Spleen (tissue), 11 donors: ENCODE results near the gene S1PR4. TPM values are rescaled to one million over a fixed set of nuclear protein-coding genes. Genes with fewer than 3 reads are reported as not detected.
"Not testable (repeated sequence)": the region's sequence is repeated elsewhere in the genome, so short reads cannot be mapped to it uniquely, and the experiment has no call there.

Experiments used
- DNase-seq: peaks from one replicate; pipeline ENCODE4 v3.0.0-alpha.2; 2020
- H3K27ac ChIP-seq, 8 donors: fragments of 200-600 bp; sonication (generic) in 7 of 8; 1 replicate in 4 of 8; 2 replicates in 4 of 8; pipeline versions ENCODE4 v1.5.0 to v1.8.0; 2016 to 2021; ENCODE audit warnings: inconsistent platforms in 4 of 8, mild to moderate bottlenecking in 4 of 8, moderate library complexity in 1 of 8
- H3K27me3 ChIP-seq, 7 donors: fragments of 200-600 bp; sonication (generic) in 6 of 7; replicated peaks in 1 of 7; 1 replicate in 4 of 7; 2 replicates in 3 of 7; pipeline versions ENCODE4 v1.5.0 to v1.8.0; 2016 to 2021; ENCODE audit warnings: inconsistent platforms in 3 of 7, mild to moderate bottlenecking in 1 of 7
- H3K36me3 ChIP-seq, 6 donors: fragments of 200-600 bp; sonication (generic) in 5 of 6; 1 replicate in 4 of 6; 2 replicates in 2 of 6; pipeline versions ENCODE4 v1.5.0 to v1.8.0; 2016 to 2021; ENCODE audit warnings: inconsistent platforms in 2 of 6
- H3K4me1 ChIP-seq, 6 donors: fragments of 200-600 bp; sonication (generic) in 5 of 6; 1 replicate in 3 of 6; 2 replicates in 3 of 6; pipeline versions ENCODE4 v1.5.0 to v1.8.0; 2016 to 2021; ENCODE audit warnings: inconsistent platforms in 3 of 6
- H3K4me3 ChIP-seq, 8 donors: fragments of 200-600 bp; sonication (generic) in 7 of 8; 1 replicate in 4 of 8; 2 replicates in 4 of 8; pipeline versions ENCODE4 v1.5.0 to v1.8.0; 2016 to 2021; ENCODE audit warnings: inconsistent platforms in 4 of 8, mild to moderate bottlenecking in 4 of 8, moderate library complexity in 2 of 8
- H3K9me3 ChIP-seq, 8 donors: fragments of 200-600 bp; sonication (generic) in 7 of 8; 1 replicate in 4 of 8; 2 replicates in 4 of 8; pipeline versions ENCODE4 v1.5.0 to v1.8.0; 2016 to 2021; ENCODE audit warnings: inconsistent platforms in 4 of 8
- CTCF ChIP-seq, 11 experiments: fragments of 200-600 bp in 7 of 11; fragments of 450-650 bp in 4 of 11; sonication (generic) in 4 of 11; IDR thresholded peaks in 8 of 11; conservative IDR thresholded peaks in 3 of 11; 1 replicate in 7 of 11; 2 replicates in 4 of 11; pipeline versions ENCODE4 v1.4.0 to v1.8.0; 2016 to 2021; ENCODE audit warnings: antibody characterized with exemption in 11 of 11, inconsistent platforms in 4 of 11, mild to moderate bottlenecking in 1 of 11
- POLR2A ChIP-seq, 3 donors: fragments of 450-650 bp; IDR thresholded peaks; one replicate each; pipeline ENCODE4 v1.5.1; 2017; ENCODE audit warnings: antibody characterized with exemption in 3 of 3, mild to moderate bottlenecking in 1 of 3
- POLR2AphosphoS5 ChIP-seq, 3 donors: sonication (generic); formaldehyde crosslinking; IDR thresholded peaks; one replicate each; pipeline ENCODE4 v1.5.1; 2017; ENCODE audit warnings: antibody characterized with exemption in 3 of 3
- WGBS, 5 donors: extraction: QIAGEN DNeasy Blood & Tissue Kit in 3 of 5; methylation state at CpG; one replicate each; pipeline versions ENCODE4 v1.1.5 to v1.1.7; 2013 to 2018; 5-methylcytosine and 5-hydroxymethylcytosine counted together
- intact Hi-C: fragments of 100-400 bp; cut with DNase I; formaldehyde crosslinking; loops from one replicate; pipeline ENCODE4 v1.15.0; 2023; ENCODE audit warnings: low total_unique reads
- polyA plus RNA-seq, 3 donors: library from polyadenylated mRNA; stranded (reverse); fragments of 200-250 nt; gene quantifications; one replicate each; pipeline ENCODE4 v1.2.1, GENCODE V29; 2013
- total RNA-seq, 7 donors: library from RNA; depleted of rRNA in 3 of 7; stranded (reverse); fragments of >200 nt in 3 of 7; fragmentation: NEBNext Ultra II Directional in 4 of 7; extraction: Animal tissue kit (Norgen Biotek cat#: 25700) in 4 of 7; gene quantifications; one replicate each; pipeline versions ENCODE4 v1.1.0 to v1.2.1, GENCODE V29; 2016 to 2021
- donor health status: healthy with polysubstance abuse.
- donor health status: DM: no; HTN: no; CAD: no; lungs with moderate emphysema.
- donor health status: DM: no; HTN: no; CAD: no.
- donor health status: Bipolar disorder and iron deficiency.
- donor health status: healthy.
- donor health status: DM: no; HTN: no; CAD: no.
- donor health status: DM: yes; HTN: yes; CAD: no.

S1PR4 gene
- total and polyA plus RNA-seq, 10 donors: 44.7 to 171 (median 62.0) TPM

GRCh38 chr19:3163943-3164342 lies 14.6 kb upstream of the S1PR4 start:
- TF ChIP-seq POLR2A (IDR thresholded peaks at IDR 0.05): no peak
- no peak for TF ChIP-seq CTCF (IDR thresholded peaks at IDR 0.05 in 8 of 11, conservative IDR thresholded peaks at IDR 0.05 in 3 of 11)
- no peak for TF ChIP-seq POLR2AphosphoS5 (IDR thresholded peaks at IDR 0.05)
- Histone ChIP-seq H3K9me3 (peaks cover 0 to 5% (median 0%) of the 10 kb centered on the region in 8 donors), H3K4me3 (peak overlapping the region in 1 of 8 donors; percentile 58), H3K4me1 (peaks cover 0 to 41% (median 14%) of the 10 kb centered on the region in 6 donors), H3K27ac (peak overlapping the region in 7 of 8 donors; percentile 77 to 97 (median 90)), H3K27me3 (no peaks in the 10 kb centered on the region), H3K36me3 (peaks cover 0 to 31% (median 0%) of the 10 kb centered on the region in 6 donors)
- 62 to 86% (median 77%) methylated on average over 7 of the region's 7 CpGs for WGBS, 5 donors
- DNase-seq: no peak
- intact Hi-C loops: loop anchor here (5.0 kb wide), 1 partner anchor 207 kb away; no protein-coding TSS in a partner anchor

GRCh38 chr19:3167533-3168272 lies 10.9 kb upstream of the S1PR4 start:
- WGBS, 5 donors: 73 to 87% (median 79%) methylated on average over 13 of the region's 13 CpGs
- Histone ChIP-seq H3K27ac (no peak overlapping the region), H3K27me3 (no peaks in the 10 kb centered on the region), H3K9me3 (peaks cover 0 to 5% (median 0%) of the 10 kb centered on the region in 8 donors), H3K4me1 (peaks cover 0 to 73% (median 15%) of the 10 kb centered on the region in 6 donors), H3K4me3 (no peak overlapping the region), H3K36me3 (peaks cover 0 to 5% (median 0%) of the 10 kb centered on the region in 6 donors)
- TF ChIP-seq POLR2AphosphoS5 (IDR thresholded peaks at IDR 0.05): no peak
- no peak for TF ChIP-seq POLR2A (IDR thresholded peaks at IDR 0.05)
- TF ChIP-seq CTCF (IDR thresholded peaks at IDR 0.05 in 8 of 11, conservative IDR thresholded peaks at IDR 0.05 in 3 of 11): no peak
- intact Hi-C loops: no loop called here
- DNase-seq: no peak

- H3K27me3 ChIP-seq: no peaks in the 10 kb centered on the region
- H3K27ac ChIP-seq: peak overlapping the region in 5 of 8 donors; percentile 27 to 81 (median 66)
- no peak for DNase-seq
- TF ChIP-seq POLR2A (IDR thresholded peaks at IDR 0.05): no peak
- TF ChIP-seq CTCF (IDR thresholded peaks at IDR 0.05 in 8 of 11, conservative IDR thresholded peaks at IDR 0.05 in 3 of 11): no peak
- no peak for TF ChIP-seq POLR2AphosphoS5 (IDR thresholded peaks at IDR 0.05)
- intact Hi-C loops: no loop called here
- no peak overlapping the region for H3K4me3 ChIP-seq
- 61 to 84% (median 77%) methylated on average over 10 to 15 of the region's 15 CpGs for WGBS, 5 donors
- no peaks in the 10 kb centered on the region for H3K36me3 ChIP-seq
- H3K9me3 ChIP-seq: peaks cover 0 to 17% (median 0%) of the 10 kb centered on the region in 8 donors
- H3K4me1 ChIP-seq: peaks cover 2 to 50% (median 12%) of the 10 kb centered on the region in 6 donors
Observed at GRCh38 chr19:3171894-3172672, 6.5 kb upstream of the S1PR4 start.

GRCh38 chr19:3172673-3173000 lies 5.9 kb upstream of the S1PR4 start:
- H3K27me3 ChIP-seq, H3K36me3 ChIP-seq, DNase-seq, H3K4me3 ChIP-seq, intact Hi-C loops: not testable (repeated sequence)
- peaks cover 0 to 17% (median 0%) of the 10 kb centered on the region in 8 donors for H3K9me3 ChIP-seq
- H3K4me1 ChIP-seq: peaks cover 6 to 56% (median 17%) of the 10 kb centered on the region in 6 donors
- peak overlapping the region in 4 of 8 donors; percentile 55 to 81 (median 68) for H3K27ac ChIP-seq
- 58 to 70% (median 67%) methylated on average over 6 of the region's 6 CpGs for WGBS, 5 donors
